ENCODE data around the gene NUP188. TPM values are rescaled to one million over a fixed set of nuclear protein-coding genes. Genes with fewer than 3 reads are reported as not detected.
A peak's percentile ranks its signal among the peaks of the same experiment; 100 is the strongest.

The NUP188 gene
- total and polyA plus RNA-seq, 2 of the 13 experiments (the other 11 are each of a cell fraction or from before 2014, with no cell fraction given) = 28.0 to 38.5 TPM

- TF ChIP-seq ZBTB8A (CRISPR knock-in tag; IDR thresholded peaks at IDR 0.05; ENCODE audit: borderline replicate concordance, low read depth) (no peak), KLF13 (CRISPR knock-in tag; IDR thresholded peaks at IDR 0.05) (no peak), CREBL2 (CRISPR knock-in tag; IDR thresholded peaks at IDR 0.05; ENCODE audit: borderline replicate concordance) (no peak), ZNF704 (CRISPR knock-in tag; IDR thresholded peaks at IDR 0.05; ENCODE audit: borderline replicate concordance) (no peak), MAFK (conservative IDR thresholded peaks at IDR 0.05 in 1 of 2, IDR thresholded peaks at IDR 0.05 in 1 of 2; ENCODE audit: low read length in 2 of 2) (no peak), NR1H2 (CRISPR knock-in tag; IDR thresholded peaks at IDR 0.05; ENCODE audit: borderline replicate concordance, low read depth) (no peak), ZBTB42 (CRISPR knock-in tag; IDR thresholded peaks at IDR 0.05) (no peak), AGO2 (optimal IDR thresholded peaks at IDR 0.05; ENCODE audit: low read depth, low read length) (no peak), GATAD1 (CRISPR knock-in tag; IDR thresholded peaks at IDR 0.05) (peak; percentile 19; the same call in 1 of the 2 replicates), ZNF841 (CRISPR knock-in tag; IDR thresholded peaks at IDR 0.05; ENCODE audit: borderline replicate concordance) (no peak), TMF1 (CRISPR knock-in tag; IDR thresholded peaks at IDR 0.05; ENCODE audit: low read depth) (no peak), ZNF276 (CRISPR knock-in tag; IDR thresholded peaks at IDR 0.05; ENCODE audit: low read depth) (no peak), NR2F1 (CRISPR knock-in tag; IDR thresholded peaks at IDR 0.05) (peak in 1 of 2 experiments; percentile 55; a peak in 1 of 4 replicates), ZNF263 (CRISPR knock-in tag; IDR thresholded peaks at IDR 0.05) (peak; percentile 95), SMARCE1 (IDR thresholded peaks at IDR 0.05; ENCODE audit: borderline replicate concordance) (no peak), NR2C2 (CRISPR knock-in tag; IDR thresholded peaks at IDR 0.05; ENCODE audit: borderline replicate concordance) (no peak), ZMYM4 (CRISPR knock-in tag; IDR thresholded peaks at IDR 0.05) (no peak), ZFY (CRISPR knock-in tag; IDR thresholded peaks at IDR 0.05) (peak; percentile 60)
- TF ChIP-seq, protein P1, sequence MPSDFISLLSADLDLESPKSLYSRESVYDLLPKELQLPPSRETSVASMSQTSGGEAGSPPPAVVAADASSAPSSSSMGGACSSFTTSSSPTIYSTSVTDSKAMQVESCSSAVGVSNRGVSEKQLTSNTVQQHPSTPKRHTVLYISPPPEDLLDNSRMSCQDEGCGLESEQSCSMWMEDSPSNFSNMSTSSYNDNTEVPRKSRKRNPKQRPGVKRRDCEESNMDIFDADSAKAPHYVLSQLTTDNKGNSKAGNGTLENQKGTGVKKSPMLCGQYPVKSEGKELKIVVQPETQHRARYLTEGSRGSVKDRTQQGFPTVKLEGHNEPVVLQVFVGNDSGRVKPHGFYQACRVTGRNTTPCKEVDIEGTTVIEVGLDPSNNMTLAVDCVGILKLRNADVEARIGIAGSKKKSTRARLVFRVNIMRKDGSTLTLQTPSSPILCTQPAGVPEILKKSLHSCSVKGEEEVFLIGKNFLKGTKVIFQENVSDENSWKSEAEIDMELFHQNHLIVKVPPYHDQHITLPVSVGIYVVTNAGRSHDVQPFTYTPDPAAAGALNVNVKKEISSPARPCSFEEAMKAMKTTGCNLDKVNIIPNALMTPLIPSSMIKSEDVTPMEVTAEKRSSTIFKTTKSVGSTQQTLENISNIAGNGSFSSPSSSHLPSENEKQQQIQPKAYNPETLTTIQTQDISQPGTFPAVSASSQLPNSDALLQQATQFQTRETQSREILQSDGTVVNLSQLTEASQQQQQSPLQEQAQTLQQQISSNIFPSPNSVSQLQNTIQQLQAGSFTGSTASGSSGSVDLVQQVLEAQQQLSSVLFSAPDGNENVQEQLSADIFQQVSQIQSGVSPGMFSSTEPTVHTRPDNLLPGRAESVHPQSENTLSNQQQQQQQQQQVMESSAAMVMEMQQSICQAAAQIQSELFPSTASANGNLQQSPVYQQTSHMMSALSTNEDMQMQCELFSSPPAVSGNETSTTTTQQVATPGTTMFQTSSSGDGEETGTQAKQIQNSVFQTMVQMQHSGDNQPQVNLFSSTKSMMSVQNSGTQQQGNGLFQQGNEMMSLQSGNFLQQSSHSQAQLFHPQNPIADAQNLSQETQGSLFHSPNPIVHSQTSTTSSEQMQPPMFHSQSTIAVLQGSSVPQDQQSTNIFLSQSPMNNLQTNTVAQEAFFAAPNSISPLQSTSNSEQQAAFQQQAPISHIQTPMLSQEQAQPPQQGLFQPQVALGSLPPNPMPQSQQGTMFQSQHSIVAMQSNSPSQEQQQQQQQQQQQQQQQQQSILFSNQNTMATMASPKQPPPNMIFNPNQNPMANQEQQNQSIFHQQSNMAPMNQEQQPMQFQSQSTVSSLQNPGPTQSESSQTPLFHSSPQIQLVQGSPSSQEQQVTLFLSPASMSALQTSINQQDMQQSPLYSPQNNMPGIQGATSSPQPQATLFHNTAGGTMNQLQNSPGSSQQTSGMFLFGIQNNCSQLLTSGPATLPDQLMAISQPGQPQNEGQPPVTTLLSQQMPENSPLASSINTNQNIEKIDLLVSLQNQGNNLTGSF (CRISPR knock-in tag; IDR thresholded peaks at IDR 0.05) = no peak
- TF ChIP-seq, protein P2, sequence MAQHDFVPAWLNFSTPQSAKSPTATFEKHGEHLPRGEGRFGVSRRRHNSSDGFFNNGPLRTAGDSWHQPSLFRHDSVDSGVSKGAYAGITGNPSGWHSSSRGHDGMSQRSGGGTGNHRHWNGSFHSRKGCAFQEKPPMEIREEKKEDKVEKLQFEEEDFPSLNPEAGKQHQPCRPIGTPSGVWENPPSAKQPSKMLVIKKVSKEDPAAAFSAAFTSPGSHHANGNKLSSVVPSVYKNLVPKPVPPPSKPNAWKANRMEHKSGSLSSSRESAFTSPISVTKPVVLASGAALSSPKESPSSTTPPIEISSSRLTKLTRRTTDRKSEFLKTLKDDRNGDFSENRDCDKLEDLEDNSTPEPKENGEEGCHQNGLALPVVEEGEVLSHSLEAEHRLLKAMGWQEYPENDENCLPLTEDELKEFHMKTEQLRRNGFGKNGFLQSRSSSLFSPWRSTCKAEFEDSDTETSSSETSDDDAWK (CRISPR knock-in tag; IDR thresholded peaks at IDR 0.05) = no peak
Measured at GRCh38 chr9:128919402-128920089, 28.0 kb upstream of the NUP188 start (continued).

Data from HepG2 (cell line).